AG20443 (cell line): Measurements from ENCODE around the gene NOTUM.
"Not testable (repeated sequence)": the region's sequence is repeated elsewhere in the genome, so short reads cannot be mapped to it uniquely, and the experiment has no call there.

Experiments used
- DNase-seq: peaks from one replicate; pipeline ENCODE4 v3.0.0; 2012; ENCODE audit warnings: low spot score, mixed read lengths

Gene NOTUM

DNA sequence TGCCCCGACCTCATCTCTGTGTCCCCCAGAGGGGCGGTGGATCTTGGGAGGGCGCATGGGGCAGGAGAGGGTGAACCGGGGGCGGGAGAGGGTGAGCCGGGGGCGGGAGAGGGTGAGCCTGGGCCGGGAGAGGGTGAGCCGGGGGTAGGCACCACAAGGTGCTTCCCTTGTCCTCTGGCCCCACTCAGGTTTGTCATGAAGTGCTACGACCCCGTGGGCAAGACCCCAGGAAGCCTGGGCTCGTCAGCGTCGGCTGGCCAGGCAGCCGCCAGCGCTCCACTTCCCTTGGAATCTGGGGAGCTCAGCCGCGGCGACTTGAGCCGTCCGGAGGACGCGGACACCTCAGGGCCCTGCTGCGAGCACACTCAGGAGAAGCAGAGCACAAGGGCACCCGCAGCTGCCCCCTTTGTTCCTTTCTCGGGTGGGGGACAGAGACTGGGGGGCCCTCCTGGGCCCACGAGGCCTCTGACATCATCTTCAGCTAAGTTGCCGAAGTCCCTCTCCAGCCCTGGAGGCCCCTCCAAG is 35.3 kb upstream of the NOTUM start:
- no peak for DNase-seq

DNA sequence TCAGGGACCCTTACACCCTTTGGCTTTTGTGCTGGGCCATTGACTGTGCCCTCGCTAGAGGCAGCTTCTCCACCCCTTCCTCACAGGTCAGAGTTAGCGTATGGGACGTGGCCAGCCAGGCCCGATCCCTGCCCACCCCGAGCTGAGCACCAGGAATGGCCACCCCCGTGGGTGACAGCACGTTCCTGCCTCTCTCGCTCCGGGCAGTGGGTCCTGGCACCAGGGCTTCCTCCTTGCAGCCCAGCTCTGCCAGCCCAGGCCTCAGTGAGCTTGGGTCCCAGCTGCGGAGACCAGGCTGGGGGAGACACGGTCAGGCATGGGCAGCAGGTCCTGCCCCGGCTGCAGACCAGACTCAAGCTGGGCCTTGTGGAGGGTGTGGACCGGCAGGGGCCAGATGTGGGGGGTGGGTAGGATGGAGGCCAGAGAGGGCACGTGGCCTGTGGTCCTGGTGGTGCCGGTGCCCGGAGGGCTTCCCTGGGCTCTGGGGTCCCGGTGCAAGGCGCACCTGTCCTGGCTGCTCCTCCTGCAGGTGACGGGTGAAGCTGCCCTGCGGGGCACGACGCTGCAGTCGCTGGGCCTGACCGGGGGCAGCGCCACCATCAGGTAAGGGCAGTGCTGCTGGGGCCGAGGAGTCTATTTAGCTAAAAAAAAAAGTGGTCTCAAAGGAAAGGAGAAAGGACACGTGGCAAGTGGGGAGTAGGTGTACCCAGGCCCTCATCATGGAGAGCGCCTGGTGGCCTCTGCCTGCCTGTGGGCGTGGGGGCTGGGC is 34.7 kb upstream of the NOTUM start:
- no peak for DNase-seq

DNA sequence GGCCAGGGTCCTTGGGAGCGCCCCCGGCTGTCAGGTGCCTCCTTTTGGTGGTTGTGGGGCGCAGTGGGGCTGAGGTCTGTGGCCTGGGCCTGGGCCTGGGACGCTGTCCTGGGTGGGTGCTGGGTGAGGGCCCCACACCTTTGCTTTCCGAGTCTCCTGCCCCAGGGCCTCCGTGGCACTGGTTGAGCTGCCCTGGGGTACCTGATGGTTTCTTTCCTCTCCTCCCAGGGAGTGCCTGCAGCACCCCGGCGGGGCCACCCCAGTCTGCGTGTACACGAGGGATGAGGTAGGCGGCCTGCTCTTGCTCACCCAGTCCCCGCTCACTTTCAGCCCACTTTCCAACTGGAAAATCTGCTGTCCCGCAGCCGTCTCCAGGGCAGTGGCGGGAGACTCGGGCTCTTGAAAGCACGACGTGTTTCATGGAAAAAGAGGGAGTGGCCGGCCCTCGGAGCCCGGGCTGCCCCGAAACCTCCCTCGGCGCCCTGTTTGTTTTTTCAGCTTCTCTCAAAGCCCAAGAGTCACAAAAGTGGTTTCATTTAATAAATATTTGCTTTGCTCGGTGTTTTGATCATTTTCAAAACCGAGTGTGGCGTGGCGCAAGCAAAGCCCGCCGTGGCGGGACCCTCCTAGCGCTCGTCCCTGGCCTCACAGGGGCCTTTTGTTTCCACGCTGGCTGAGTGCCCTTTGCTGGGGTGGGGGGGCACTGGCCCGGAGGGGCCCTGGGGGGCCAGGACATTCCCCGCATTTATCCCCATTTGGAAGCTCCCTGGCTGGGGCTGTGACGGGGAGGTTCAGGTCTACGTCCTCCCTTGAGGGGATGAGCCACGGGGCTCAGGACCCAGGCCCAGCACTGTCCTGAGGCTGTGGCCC is 33.8 kb upstream of the NOTUM start:
- DNase-seq, result no peak

DNA sequence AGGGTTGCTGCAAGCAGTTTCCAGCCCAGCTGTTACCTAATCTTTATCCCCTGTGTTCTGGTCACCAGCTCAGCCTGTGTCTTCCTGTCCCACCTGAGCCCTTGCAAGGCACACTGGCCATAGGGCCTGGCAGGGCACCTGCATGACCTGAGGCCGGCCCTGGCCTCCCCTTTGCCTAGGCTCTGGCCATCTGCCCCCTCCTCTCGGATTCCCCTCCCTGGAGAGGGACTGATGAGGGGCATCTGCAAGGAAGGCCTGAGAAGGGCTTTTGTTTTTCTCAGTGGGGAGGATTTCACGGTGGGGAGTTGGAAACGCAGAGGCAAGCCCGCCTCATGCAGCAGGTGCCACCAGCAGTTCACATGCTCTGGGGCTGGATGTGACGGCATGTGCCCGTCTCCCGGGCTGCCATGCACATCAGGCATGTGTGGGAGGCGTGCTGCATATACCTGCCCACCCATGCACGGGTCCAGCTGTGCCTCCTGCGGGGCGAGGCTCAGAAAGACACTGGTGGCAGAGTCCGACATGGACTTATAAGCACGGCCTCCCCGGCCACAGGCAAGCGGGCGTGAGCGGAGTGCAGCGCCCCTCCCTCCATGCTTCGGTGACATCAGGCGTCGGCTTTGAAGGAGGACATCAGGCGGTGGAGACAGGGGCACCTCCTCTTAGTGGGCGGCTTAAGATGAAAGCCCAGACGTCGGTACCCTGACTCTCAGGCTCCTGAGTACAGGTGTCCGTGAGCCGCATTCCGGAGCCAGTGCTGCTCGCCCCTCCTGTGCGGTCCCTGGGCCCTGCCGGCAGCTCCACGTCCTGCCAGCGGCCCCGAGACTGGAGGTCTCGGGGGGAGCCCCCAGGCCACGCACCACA is 33.0 kb upstream of the NOTUM start:
- DNase-seq, result no peak

DNA sequence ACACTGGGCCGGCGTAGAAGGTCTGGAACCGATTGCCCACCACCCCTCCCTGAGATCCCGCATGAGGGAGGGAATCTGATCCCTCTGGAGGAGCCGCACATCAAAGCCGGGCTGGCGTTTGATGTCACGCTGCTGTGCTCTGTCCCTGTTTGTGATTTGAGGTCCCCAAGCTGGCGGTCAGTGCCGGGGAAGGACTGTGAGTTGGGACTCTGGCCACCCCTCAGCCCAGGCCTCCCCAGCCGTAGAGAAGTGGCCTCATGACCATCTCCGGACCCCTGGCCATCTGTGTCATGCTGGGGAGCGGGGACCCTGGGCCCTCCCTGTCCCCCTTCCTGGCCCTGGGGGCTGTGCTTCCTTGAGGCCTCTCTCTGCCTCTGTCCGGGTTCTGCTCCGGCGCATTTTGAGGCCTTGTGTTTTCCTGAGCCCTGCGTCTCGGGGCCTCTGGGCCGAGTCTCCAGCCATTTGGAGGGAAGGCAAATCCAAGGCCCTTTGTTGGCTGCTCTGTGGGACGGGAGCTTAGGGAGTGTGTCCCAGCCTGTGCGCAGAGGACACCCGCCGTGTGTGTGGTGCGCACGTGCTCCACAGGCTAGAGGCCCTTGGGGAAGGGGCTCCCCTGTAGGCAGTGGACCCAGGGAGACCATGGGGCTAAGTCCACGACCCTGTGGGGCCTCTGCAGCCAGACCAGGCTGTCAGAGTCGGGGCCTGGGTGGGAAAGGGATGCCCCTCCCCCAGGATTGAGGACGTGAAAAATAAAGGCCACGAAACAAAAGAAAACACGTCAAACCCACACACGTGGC is 31.5 kb upstream of the NOTUM start:
- no peak for DNase-seq

DNA sequence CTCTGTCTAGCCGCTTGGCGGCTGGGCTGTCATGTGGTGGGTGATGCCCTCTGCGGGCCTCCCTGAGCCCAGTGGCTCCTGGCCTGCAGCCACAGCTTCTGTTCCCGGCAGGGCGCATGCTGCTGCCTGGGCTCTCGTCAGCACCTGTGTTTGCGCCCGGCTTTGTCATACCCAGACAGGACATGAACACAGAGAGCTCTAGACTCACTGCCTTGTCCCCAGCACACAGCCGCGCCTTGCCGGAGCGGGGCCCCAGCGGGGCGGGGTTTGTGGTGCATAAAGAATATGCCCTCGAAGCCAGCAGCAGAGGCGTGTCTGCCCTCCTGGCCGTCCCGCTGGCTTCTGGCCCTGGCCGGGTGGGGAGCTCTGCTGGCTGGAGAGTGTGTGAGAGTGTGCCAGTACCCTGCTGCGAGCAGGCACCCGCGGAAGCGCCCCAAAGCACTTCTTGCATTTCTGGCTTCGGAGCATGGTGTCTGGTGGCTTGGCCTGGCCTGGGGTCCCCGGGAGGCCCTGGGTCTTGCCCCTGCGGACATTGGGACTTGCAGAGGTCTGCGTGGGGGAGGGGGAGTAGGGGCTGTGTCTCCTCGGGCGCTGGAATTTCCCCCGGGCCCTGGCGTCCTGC is 30.8 kb upstream of the NOTUM start:
- peak; percentile 92 for DNase-seq

DNA sequence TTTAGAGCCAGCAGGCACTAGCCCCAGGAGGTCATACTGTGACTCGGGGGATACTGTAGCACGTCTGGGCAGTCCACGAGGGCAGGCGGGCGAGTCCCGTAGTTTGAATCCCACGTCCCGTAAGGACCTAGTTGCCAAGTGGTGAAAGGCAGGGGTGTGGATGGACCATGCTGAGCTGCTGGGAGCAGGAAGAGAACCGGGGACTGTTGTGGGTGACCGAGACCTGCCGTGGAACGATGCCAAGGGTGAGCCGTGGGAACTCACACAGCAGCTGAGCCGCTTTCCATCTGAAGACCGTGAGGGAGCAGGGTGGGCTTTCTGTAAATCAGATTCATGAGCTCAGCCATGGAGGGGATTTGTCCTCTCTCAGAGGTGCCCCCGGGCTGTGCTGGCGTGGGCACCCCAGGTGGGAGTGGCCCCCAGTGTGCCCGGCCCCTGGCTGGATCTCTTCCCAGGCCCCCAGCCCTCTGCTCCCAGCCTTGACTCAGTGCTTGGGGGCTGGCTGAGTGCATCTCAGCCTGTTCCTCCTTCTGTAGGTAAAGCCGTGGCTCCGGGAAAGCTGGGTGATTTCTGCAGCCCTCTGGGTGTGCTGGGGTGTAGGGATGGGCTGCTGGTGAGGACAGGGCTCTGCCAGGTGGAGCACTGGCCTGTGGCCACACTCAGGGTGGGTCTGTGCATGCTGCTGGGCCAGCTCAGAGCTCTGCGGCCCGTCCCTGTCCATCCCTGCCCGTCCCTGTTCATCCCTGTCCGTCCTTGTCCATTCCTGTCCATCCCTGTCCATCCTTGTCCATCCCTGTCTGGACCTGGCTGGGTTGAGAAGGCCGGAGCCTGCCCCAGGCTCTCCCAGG is 30.1 kb upstream of the NOTUM start:
- DNase-seq, result no peak

DNA sequence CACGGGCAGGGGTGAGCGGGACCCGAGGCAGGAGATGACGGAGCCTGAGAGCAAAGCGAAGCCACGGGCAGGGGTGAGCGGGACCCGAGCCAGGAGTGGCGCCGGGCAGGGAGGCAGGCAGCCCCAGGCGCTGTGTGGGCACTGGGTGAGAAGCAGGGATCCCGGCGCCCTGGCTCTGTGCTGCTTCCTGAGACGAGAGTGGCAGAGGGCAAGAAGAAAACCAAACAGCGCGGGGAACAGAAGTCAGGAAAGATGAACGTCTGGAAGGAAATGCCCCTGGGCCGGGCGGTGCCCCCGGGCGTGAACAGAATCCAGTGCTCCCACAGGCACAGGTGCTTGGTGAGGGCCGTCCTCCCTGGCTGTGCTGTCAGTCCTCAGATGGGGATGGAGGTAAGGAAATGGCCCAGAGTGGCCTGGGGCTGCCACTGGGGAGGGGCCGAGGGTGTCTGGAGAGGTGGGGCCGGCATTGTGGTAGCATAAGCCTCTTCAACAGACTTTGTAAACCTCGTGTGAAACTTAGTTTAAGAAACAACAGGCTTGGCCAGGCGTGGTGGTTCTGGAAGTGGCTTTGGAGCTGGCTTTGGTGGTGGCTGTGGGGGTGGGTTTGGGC is 26.3 kb upstream of the NOTUM start:
- DNase-seq, result no peak

DNA sequence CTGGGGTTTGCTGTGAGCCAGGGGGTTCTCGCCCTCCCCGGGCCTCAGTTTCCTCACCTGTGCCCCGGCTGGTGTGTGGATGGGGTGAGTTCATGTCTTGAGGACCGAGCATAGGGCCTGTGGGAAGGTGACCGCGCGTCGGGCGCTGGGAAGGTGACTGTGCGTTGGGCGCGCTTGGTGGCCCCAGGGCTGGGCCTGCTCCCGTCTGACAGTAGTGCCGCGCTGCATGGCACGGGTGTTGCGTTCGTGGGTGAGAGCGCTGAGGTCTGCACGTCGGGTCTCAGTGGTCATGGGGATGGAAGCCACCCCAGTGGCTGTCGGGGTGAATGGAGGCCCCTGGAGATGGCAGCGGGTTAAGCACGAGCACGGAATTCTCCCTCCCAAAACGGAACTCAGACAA is 25.6 kb upstream of the NOTUM start:
- DNase-seq, result no peak

DNA sequence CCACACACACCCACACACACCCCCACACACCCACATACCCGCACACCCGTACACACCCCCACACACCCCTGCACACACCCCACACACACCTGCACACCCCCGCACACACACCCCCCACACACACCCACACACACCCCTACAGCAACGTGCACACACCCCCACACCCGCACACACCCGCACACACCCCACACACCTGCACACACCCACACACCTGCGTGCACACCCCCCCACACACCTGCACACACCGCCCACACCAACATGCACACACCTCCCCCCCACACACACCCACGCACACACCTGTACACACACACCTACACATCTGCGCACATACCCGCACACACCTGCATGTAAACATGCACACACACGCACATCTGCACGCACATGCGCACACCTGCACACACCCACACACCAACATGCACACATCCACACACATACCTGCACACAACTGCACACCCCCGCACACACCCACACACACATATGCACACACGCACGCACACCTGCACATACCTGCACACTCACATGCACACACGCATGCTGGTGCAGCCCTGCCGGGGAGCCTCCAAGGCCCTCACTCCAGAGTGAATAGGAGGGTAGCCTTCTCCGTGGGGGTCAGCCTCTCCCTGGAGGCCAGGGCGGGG is 23.9 kb upstream of the NOTUM start:
- DNase-seq, result no peak

DNA sequence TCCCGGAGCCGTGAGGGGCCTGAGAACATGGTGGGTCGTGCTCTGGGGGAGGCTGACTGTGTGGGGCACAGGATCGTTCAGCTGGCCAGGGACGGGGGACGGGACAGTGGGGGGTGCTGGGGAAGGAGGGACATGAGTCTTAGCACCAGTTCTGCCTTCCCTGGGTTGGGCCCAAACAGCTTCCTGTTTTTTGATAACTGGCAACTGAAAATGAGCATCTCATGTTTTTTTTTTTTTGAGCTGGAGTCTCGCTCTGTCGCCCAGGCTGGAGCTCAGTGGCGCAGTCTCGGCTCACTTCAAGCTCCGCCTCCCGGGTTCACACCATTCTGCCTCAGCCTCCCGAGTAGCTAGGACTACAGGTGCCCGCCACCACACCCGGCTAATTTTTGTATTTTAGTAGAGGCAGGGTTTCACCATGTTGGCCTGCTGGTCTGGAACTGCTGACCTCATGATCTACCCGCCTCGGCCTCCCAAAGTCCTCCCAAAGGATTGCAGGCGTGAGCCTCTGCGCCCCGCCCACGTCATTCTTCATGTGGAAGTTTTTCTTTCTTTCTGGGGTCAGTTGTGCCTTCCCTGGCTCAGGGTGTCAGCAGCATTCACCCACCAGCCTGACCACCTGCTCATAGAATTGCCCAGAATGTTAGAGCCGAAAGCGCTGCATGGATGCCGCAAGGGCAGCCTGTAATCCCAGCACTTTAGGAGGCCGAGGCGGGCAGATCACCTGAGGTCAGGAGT is 22.8 kb upstream of the NOTUM start:
- DNase-seq, result no peak

DNA sequence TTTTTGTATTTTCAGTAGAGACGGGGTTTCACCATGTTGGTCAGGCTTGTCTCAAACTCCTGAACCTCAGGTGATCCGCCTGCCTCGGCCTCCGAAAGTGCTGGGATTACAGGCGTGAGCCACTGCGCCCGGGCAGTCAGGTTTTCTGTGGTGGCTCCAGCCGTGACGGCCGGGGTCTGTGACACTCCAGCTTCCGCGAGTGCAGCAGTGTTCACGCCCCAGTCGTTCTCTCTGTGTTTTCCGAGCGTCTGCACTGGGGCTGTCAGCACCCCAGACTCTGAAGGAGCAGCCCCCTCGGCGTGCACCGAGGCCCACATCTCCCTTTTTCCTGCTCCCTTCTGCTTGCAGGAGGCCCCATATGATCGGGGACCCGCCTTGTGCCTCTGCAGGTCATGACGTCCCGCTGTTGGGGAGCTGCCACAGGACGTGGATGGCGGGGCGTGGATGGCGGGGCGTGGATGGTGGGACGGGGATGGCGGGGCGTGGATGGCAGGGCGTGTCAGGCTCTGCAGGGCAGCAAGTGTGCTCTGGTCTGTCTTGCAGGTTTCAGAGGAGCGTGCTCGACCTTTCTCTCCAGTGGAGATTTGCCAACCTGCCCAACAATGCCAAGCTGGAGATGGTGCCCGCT is 22.1 kb upstream of the NOTUM start:
- DNase-seq, result no peak

DNA sequence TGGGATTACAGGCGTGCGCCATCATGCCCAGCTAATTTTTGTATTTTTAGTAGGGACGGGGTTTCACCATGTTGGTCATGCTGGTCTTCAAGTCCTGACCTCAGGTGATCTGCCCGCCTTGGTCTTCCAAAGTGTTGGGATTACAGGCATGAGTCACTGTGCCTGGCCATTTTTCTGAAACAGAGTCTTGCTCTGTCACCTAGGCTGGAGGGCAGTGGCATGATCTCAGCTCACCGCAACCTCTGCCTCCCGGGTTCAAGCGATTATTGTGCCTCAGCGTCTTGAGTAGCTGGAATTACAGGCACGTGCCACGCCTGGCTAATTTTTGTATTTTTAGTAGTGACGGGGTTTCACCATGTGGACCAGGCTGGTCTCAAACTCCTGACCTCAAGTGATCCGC is 20.5 kb upstream of the NOTUM start:
- DNase-seq, result not testable (repeated sequence)

DNA sequence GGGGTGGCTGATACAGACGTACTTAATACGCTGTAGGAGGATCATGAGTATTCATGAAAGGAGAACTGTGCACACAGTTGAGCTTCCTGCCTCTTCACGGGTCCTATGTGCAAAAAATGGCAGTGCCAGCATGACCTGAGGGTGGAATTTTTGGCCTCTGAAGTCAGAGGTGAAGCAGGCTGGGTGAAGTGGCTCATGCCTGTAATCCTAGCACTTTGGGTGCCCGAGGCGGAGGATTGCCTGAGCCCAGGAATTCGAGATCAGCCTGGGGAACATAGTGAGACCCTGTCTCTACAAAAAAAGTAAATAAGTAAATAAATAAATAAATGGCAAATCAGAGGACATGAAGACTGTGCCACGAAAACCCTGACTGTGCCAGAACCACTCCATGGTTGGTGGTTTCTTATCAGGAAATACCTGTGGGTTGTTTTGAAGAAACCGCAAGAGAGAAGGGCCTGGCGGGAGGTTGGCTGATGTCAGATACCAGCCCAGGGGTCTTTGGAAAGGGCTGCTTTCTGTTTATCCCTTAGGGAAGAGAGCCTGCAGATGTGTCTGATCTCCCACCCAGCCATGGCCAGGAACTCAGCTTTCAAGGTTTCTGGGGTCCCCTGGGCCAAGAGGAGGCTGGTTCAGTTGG is 19.8 kb upstream of the NOTUM start:
- no peak for DNase-seq

DNA sequence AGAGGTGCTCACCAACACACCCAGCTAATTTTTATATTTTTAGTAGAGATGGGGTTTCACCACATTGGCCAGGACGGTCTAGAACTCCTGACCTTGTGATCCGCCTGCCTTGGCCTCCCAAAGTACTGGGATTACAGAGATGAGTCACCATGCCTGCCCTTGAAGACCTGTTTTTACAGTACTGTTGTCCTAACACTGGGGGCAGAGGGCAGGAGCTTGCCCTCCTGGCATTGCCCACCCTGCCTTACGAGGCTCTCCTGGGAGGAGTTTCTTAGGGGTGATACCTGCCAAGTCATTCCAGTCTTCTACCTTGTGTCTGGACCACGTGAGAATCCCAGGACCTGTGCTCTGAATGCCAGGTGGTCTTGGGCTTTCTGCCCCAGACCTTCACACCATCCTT is 19.1 kb upstream of the NOTUM start:
- DNase-seq, result no peak

DNA sequence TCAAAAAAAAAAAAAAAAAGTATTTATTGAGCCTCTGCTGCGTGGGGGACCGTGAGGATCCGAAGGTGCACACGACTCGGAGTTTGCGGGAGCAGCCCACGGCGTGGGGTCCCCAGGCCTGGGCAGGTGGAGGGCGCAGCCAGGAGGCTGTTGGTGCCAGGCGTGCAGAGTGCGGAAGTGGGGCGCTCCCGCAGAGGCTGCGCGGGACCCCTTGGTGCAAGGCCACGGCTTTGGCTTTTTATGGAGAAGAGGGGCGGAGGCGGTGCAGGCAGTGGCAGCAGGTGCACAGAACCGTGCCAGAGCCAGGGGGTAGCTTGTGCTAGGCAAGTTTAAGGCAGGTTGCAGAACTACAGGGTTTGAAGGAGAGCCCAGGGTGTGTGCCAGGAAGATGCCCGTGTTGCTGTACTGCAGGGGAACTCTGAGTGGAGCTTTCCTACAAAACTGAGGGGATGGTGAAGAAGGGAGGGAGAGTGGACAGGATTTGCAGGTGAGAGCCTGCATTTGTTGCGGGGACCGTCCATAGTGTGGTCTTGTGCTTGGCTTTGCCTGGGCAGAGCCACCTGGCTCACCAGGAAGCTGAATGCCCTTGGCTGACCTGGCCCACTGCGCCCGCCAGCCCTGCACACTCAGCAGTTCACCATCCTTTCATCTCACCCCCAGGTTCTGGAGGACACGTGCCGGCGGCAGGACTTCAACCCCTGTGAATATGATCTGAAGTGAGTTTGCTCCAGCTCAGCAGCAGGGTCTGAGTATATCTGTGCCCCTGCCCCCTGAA is 17.7 kb upstream of the NOTUM start:
- DNase-seq, result no peak
